ENCODE results near the gene CASZ1.

- TF ChIP-seq CTCF (IDR thresholded peaks at IDR 0.05) = no peak
- TF ChIP-seq POLR2A (IDR thresholded peaks at IDR 0.05) = no peak
Observed at GRCh38 chr1:10635085-10635896, 161.2 kb downstream of the CASZ1 start.

Data from testis (tissue), 2 donors.